Fibroblast of lung (primary cell): ENCODE results near the gene TRAF2.

Experiments
- EZH2 ChIP-seq: IDR thresholded peaks from 2 replicates; pipeline ENCODE4 v1.5.1; 2012; ENCODE audit warnings: low read length, control low read depth, mild to moderate bottlenecking; ENCODE audit errors: missing control alignments
- TF ChIP-seq, protein P1 (sequence below), 2 donors: IDR thresholded peaks in 1 of 2; conservative IDR thresholded peaks in 1 of 2; 1 replicate in 1 of 2; 2 replicates in 1 of 2; pipeline ENCODE4 v1.5.1; 2011 to 2012; ENCODE audit warnings: low read length in 2 of 2, control low read depth in 1 of 2, inconsistent platforms in 1 of 2, low read depth in 1 of 2, mild to moderate bottlenecking in 1 of 2

DNA sequence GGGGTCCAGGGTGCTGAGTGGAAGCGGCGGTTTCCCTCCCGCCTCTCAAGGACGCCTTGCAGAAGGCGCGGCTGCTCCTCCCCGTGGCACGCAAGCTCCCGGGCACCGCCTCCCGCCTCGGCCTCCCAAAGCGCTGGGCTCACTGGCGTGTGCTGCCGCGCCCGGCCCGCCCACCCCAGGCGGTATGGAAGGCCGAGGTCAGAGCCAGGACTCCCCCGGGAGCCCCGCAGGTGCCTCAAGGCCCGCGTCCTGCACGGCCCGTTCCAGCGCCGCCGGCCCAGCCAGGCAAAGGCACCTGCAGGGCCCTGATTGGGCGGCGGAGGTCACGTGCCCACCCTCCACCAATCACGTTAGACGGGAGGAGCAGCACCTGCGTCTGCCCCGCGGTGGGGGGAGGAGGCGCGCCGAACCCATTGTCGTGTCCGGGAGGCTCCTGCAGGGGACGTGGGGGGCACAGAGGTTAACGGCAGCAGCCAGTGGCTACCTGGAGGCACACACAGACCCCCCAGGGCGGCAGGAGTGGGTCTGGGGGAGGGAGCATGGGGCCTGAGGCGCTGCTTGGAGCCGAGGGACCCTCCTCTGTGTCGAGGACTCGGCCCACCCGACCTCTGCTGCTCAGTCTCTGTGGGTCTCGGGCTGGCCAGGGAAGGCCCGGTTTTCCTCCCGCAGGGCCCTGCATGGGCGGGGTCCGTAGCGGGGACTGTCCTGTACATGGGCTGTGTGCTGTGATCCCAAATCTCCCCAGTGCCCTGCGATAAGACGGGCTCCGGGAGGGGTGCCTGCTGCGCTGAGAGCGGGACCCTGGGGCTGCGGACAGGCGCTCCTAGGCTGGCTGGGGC, 63.7 kb downstream of the TRAF2 start:
- TF ChIP-seq, protein P1, sequence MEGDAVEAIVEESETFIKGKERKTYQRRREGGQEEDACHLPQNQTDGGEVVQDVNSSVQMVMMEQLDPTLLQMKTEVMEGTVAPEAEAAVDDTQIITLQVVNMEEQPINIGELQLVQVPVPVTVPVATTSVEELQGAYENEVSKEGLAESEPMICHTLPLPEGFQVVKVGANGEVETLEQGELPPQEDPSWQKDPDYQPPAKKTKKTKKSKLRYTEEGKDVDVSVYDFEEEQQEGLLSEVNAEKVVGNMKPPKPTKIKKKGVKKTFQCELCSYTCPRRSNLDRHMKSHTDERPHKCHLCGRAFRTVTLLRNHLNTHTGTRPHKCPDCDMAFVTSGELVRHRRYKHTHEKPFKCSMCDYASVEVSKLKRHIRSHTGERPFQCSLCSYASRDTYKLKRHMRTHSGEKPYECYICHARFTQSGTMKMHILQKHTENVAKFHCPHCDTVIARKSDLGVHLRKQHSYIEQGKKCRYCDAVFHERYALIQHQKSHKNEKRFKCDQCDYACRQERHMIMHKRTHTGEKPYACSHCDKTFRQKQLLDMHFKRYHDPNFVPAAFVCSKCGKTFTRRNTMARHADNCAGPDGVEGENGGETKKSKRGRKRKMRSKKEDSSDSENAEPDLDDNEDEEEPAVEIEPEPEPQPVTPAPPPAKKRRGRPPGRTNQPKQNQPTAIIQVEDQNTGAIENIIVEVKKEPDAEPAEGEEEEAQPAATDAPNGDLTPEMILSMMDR (conservative IDR thresholded peaks at IDR 0.05 in 1 of 2, IDR thresholded peaks at IDR 0.05 in 1 of 2; ENCODE audit: low read depth in 1 of 2, low read length in 2 of 2), result no peak
- no peak for TF ChIP-seq EZH2
